IPS-15b (cell line): ENCODE measurements around the gene TMEM39B.
"Not testable (repeated sequence)": the region's sequence is repeated elsewhere in the genome, so short reads cannot be mapped to it uniquely, and the experiment has no call there.

Source experiments
- H3K27me3 ChIP-seq: one replicate; pipeline ENCODE4 v1.6.1; 2013; ENCODE audit warnings: low read length; ENCODE audit not compliant: control insufficient read depth, insufficient read depth
- H3K36me3 ChIP-seq: one replicate; pipeline ENCODE4 v1.6.1; 2013; ENCODE audit warnings: low read length; ENCODE audit not compliant: control insufficient read depth, insufficient read depth
- H3K4me1 ChIP-seq: one replicate; pipeline ENCODE4 v1.6.1; 2013; ENCODE audit warnings: mild to moderate bottlenecking, low read length; ENCODE audit not compliant: control insufficient read depth, insufficient read depth
- H3K4me3 ChIP-seq: one replicate; pipeline ENCODE4 v1.5.1; 2013; ENCODE audit warnings: low read depth, low read length
- H3K9ac ChIP-seq: one replicate; pipeline ENCODE4 v1.6.1; 2013; ENCODE audit warnings: low read depth, mild to moderate bottlenecking, low read length
- H3K9me3 ChIP-seq: one replicate; pipeline ENCODE4 v1.6.1; 2013; ENCODE audit warnings: mild to moderate bottlenecking, low read length; ENCODE audit not compliant: control insufficient read depth, insufficient read depth

TMEM39B gene

GRCh38 chr1:32116531-32116930 is 43.8 kb downstream of the TMEM39B start:
- no peaks in the 10 kb centered on the region for H3K4me1 ChIP-seq
- no peaks in the 10 kb centered on the region for H3K36me3 ChIP-seq
- no peaks in the 10 kb centered on the region for H3K27me3 ChIP-seq
- H3K9ac ChIP-seq: no peak overlapping the region
- H3K9me3 ChIP-seq: no peaks in the 10 kb centered on the region
- no peak overlapping the region for H3K4me3 ChIP-seq

- Histone ChIP-seq H3K9me3 (no peaks in the 10 kb centered on the region), H3K4me1 (peaks cover 3% of the 10 kb centered on the region), H3K4me3 (no peak overlapping the region), H3K27me3 (no peaks in the 10 kb centered on the region), H3K9ac (no peak overlapping the region), H3K36me3 (no peaks in the 10 kb centered on the region)
Measured at GRCh38 chr1:32122151-32122550, 49.4 kb downstream of the TMEM39B start.

- not testable (repeated sequence) for H3K27me3 ChIP-seq, H3K4me3 ChIP-seq, H3K36me3 ChIP-seq, H3K9ac ChIP-seq, H3K4me1 ChIP-seq, H3K9me3 ChIP-seq
Measured at GRCh38 chr1:32123361-32123760, 50.6 kb downstream of the TMEM39B start.

- Histone ChIP-seq H3K36me3 (no peaks in the 10 kb centered on the region), H3K9ac (no peak overlapping the region), H3K4me1 (peaks cover 10% of the 10 kb centered on the region), H3K27me3 (no peaks in the 10 kb centered on the region), H3K9me3 (no peaks in the 10 kb centered on the region), H3K4me3 (no peak overlapping the region)
Measured at GRCh38 chr1:32125313-32125712, 52.6 kb downstream of the TMEM39B start.

- Histone ChIP-seq H3K36me3 (no peaks in the 10 kb centered on the region), H3K4me3 (no peak overlapping the region), H3K9ac (no peak overlapping the region), H3K9me3 (no peaks in the 10 kb centered on the region), H3K4me1 (peaks cover 10% of the 10 kb centered on the region), H3K27me3 (no peaks in the 10 kb centered on the region)
Measured at GRCh38 chr1:32126770-32127169, 54.0 kb downstream of the TMEM39B start.

- no peak overlapping the region for H3K4me3 ChIP-seq
- no peaks in the 10 kb centered on the region for H3K36me3 ChIP-seq
- H3K4me1 ChIP-seq: peaks cover 10% of the 10 kb centered on the region
- no peaks in the 10 kb centered on the region for H3K9me3 ChIP-seq
- no peaks in the 10 kb centered on the region for H3K27me3 ChIP-seq
- no peak overlapping the region for H3K9ac ChIP-seq
Measured at GRCh38 chr1:32127409-32128198, 54.9 kb downstream of the TMEM39B start.

GRCh38 chr1:32128479-32128878 is 55.7 kb downstream of the TMEM39B start:
- Histone ChIP-seq H3K4me3 (no peak overlapping the region), H3K4me1 (peaks cover 10% of the 10 kb centered on the region), H3K9ac (no peak overlapping the region), H3K36me3 (no peaks in the 10 kb centered on the region), H3K27me3 (no peaks in the 10 kb centered on the region), H3K9me3 (no peaks in the 10 kb centered on the region)

GRCh38 chr1:32128964-32129363 is 56.2 kb downstream of the TMEM39B start:
- no peaks in the 10 kb centered on the region for H3K36me3 ChIP-seq
- H3K4me3 ChIP-seq: no peak overlapping the region
- no peaks in the 10 kb centered on the region for H3K27me3 ChIP-seq
- H3K4me1 ChIP-seq: peaks cover 10% of the 10 kb centered on the region
- H3K9ac ChIP-seq: no peak overlapping the region
- H3K9me3 ChIP-seq: no peaks in the 10 kb centered on the region

GRCh38 chr1:32133950-32134280 is 61.2 kb downstream of the TMEM39B start:
- not testable (repeated sequence) for H3K36me3 ChIP-seq, H3K9me3 ChIP-seq, H3K9ac ChIP-seq, H3K4me1 ChIP-seq, H3K27me3 ChIP-seq, H3K4me3 ChIP-seq

- no peak overlapping the region for H3K4me3 ChIP-seq
- H3K9ac ChIP-seq: no peak overlapping the region
- H3K27me3 ChIP-seq: no peaks in the 10 kb centered on the region
- no peaks in the 10 kb centered on the region for H3K4me1 ChIP-seq
- H3K36me3 ChIP-seq: no peaks in the 10 kb centered on the region
- H3K9me3 ChIP-seq: no peaks in the 10 kb centered on the region
Measured at GRCh38 chr1:32137111-32137510, 64.4 kb downstream of the TMEM39B start.

GRCh38 chr1:32138965-32139364 is 66.2 kb downstream of the TMEM39B start:
- Histone ChIP-seq H3K36me3 (no peaks in the 10 kb centered on the region), H3K4me1 (no peaks in the 10 kb centered on the region), H3K27me3 (no peaks in the 10 kb centered on the region), H3K9ac (no peak overlapping the region), H3K9me3 (no peaks in the 10 kb centered on the region), H3K4me3 (no peak overlapping the region)

- Histone ChIP-seq H3K27me3 (no peaks in the 10 kb centered on the region), H3K36me3 (no peaks in the 10 kb centered on the region), H3K9ac (no peak overlapping the region)
Measured at GRCh38 chr1:32142446-32143301, 69.9 kb downstream of the TMEM39B start.

More at GRCh38 chr1:32142446-32143301, 69.9 kb downstream of the TMEM39B start:
- H3K9me3 ChIP-seq: no peaks in the 10 kb centered on the region
- H3K4me1 ChIP-seq: no peaks in the 10 kb centered on the region
- H3K4me3 ChIP-seq: no peak overlapping the region
